Urinary bladder (tissue), 4 donors: Measurements from ENCODE around the gene SS18. TPM values are rescaled to one million over a fixed set of nuclear protein-coding genes. Genes with fewer than 3 reads are reported as not detected.

Source experiments
- DNase-seq: peaks from one replicate; pipeline ENCODE4 v3.0.0-alpha.2; 2015; ENCODE audit errors: extremely low spot score
- H3K27ac ChIP-seq: one replicate; pipeline ENCODE4 v1.5.1; 2013; ENCODE audit warnings: low read depth, mild to moderate bottlenecking, moderate library complexity
- H3K36me3 ChIP-seq: one replicate; pipeline ENCODE4 v1.6.1; 2013; ENCODE audit warnings: mild to moderate bottlenecking, moderate library complexity; ENCODE audit not compliant: insufficient read depth
- H3K4me1 ChIP-seq: one replicate; pipeline ENCODE4 v1.6.1; 2013; ENCODE audit warnings: mild to moderate bottlenecking, moderate library complexity; ENCODE audit not compliant: insufficient read depth
- H3K4me3 ChIP-seq: one replicate; pipeline ENCODE4 v1.5.1; 2013; ENCODE audit warnings: low read depth, low read length
- WGBS: extraction: QIAGEN DNeasy Blood & Tissue Kit; methylation state at CpG from one replicate; pipeline ENCODE4 v1.1.7; 2013; 5-methylcytosine and 5-hydroxymethylcytosine counted together
- polyA plus RNA-seq: library from polyadenylated mRNA; stranded (reverse); fragments of 200-250 nt; gene quantifications from one replicate; pipeline ENCODE4 v1.2.3, GENCODE V29; 2013
- total RNA-seq: library from RNA; depleted of rRNA; stranded (reverse); fragments of >200 nt; gene quantifications from one replicate; pipeline ENCODE4 v1.2.3, GENCODE V29; 2014
- donor health status: healthy with polysubstance abuse.
- donor health status: healthy.

Gene SS18
- total and polyA plus RNA-seq, 2 donors: 51.2 to 157 TPM

- Histone ChIP-seq H3K27ac (no peak overlapping the region), H3K4me1 (no peaks in the 10 kb centered on the region), H3K4me3 (no peak overlapping the region), H3K36me3 (no peaks in the 10 kb centered on the region)
- no peak for DNase-seq
- whole genome bisulfite sequencing: 55% methylated on average over 1 of the region's 1 CpG
Observed at GRCh38 chr18:25974630-25975077, 115.8 kb downstream of the SS18 start.

Other genes with a start within 250 kb of the SS18 start
- gene PSMA8, start 43.3 kb upstream of the SS18 start, total RNA-seq: not detected
- not detected for gene PSMA8, start 43.3 kb upstream of the SS18 start, polyA plus RNA-seq
- gene TAF4B, start 135.8 kb upstream of the SS18 start, total RNA-seq: 5.0 TPM
- gene TAF4B, start 135.8 kb upstream of the SS18 start, polyA plus RNA-seq: 3.5 TPM